SU-DHL-6 (cell line): Measurements from ENCODE around the gene LYZL2.
"Not testable (repeated sequence)": the region's sequence is repeated elsewhere in the genome, so short reads cannot be mapped to it uniquely, and the experiment has no call there.

ENCODE experiments used
- H2AFZ ChIP-seq: fragments of 200-600 bp; sonication (generic); 2 replicates; pipeline ENCODE4 v1.6.1; 2014; ENCODE audit warnings: low read depth, mild to moderate bottlenecking, moderate library complexity, mixed read lengths, antibody characterized with exemption, low read length; ENCODE audit not compliant: severe bottlenecking
- H3F3A ChIP-seq: fragments of 200-600 bp; shearing (Covaris generic); 2 replicates; pipeline ENCODE4 v1.6.0; 2016; ENCODE audit warnings: antibody characterized with exemption, mild to moderate bottlenecking; ENCODE audit not compliant: insufficient read depth
- H3K27ac ChIP-seq: fragments of 200-600 bp; sonication (generic); 2 replicates; pipeline ENCODE4 v1.5.1; 2016; ENCODE audit warnings: low read depth, mild to moderate bottlenecking, low read length, moderate library complexity, mixed read lengths
- H3K27me3 ChIP-seq: fragments of 200-600 bp; sonication (generic), shearing (Covaris generic); 2 replicates; pipeline ENCODE4 v1.6.0; 2014; ENCODE audit warnings: mild to moderate bottlenecking, low read length
- H3K36me3 ChIP-seq: fragments of 200-600 bp; sonication (generic); 2 replicates; pipeline ENCODE4 v1.6.1; 2014; ENCODE audit warnings: mild to moderate bottlenecking, low read length, mixed read lengths
- H3K4me2 ChIP-seq: fragments of 300-600, 200-600 bp; shearing (Covaris generic), sonication (generic); 2 replicates; pipeline ENCODE4 v1.6.0; 2014; ENCODE audit warnings: low read length, low read depth, mild to moderate bottlenecking; ENCODE audit not compliant: poor library complexity, severe bottlenecking
- H3K4me3 ChIP-seq: fragments of 200-600 bp; sonication (generic); 2 replicates; pipeline ENCODE4 v1.5.1; 2014; ENCODE audit warnings: antibody characterized with exemption, low read length, mild to moderate bottlenecking, mixed read lengths; ENCODE audit not compliant: insufficient read depth, poor library complexity, severe bottlenecking
- H3K79me2 ChIP-seq: fragments of 200-600 bp; sonication (generic); 2 replicates; pipeline ENCODE4 v1.6.1; 2014; ENCODE audit warnings: mild to moderate bottlenecking, low read length, moderate library complexity; ENCODE audit not compliant: insufficient read depth
- H3K9ac ChIP-seq: fragments of 200-600 bp; sonication (generic); 2 replicates; pipeline ENCODE4 v1.7.0; 2014; ENCODE audit warnings: mild to moderate bottlenecking, low read length
- H3K9me2 ChIP-seq: fragments of 200-600 bp; sonication (generic); replicated peaks from 2 replicates; pipeline ENCODE4 v1.6.1; 2014; ENCODE audit warnings: low read length; ENCODE audit not compliant: insufficient read depth
- H3K9me3 ChIP-seq: fragments of 200-600 bp; sonication (generic); 2 replicates; pipeline ENCODE4 v1.6.1; 2014; ENCODE audit warnings: low read length, mixed read lengths; ENCODE audit not compliant: insufficient read depth
- H4K20me1 ChIP-seq: fragments of 200-600 bp; sonication (generic); 2 replicates; pipeline ENCODE4 v1.6.1; 2014; ENCODE audit warnings: low read depth, mild to moderate bottlenecking, antibody characterized with exemption, low read length, moderate library complexity, mixed read lengths
- EZH2phosphoT487 ChIP-seq: fragments of 200-600 bp; sonication (generic), shearing (Covaris generic); conservative IDR thresholded peaks from 2 replicates; pipeline ENCODE4 v1.6.1; 2018; ENCODE audit warnings: mild to moderate bottlenecking, antibody characterized with exemption, low read length, moderate library complexity, mixed read lengths
- TF ChIP-seq, protein P1 (sequence below): fragments of 200-600 bp; sonication (generic); IDR thresholded peaks from one replicate; pipeline ENCODE4 v1.5.1; 2017; ENCODE audit warnings: antibody characterized with exemption, mild to moderate bottlenecking, low read length, moderate library complexity; ENCODE audit not compliant: insufficient read depth, poor library complexity, severe bottlenecking

LYZL2 gene

GRCh38 chr10:30619966-30620365 lies 9.6 kb downstream of the LYZL2 start:
- H3F3A ChIP-seq = no peaks in the 10 kb centered on the region
- no peaks in the 10 kb centered on the region for H3K9me2 ChIP-seq
- H3K79me2 ChIP-seq = no peaks in the 10 kb centered on the region
- H3K36me3 ChIP-seq = no peaks in the 10 kb centered on the region
- no peak overlapping the region for H2AFZ ChIP-seq
- H3K9ac ChIP-seq = no peak overlapping the region
- TF ChIP-seq, protein P1, sequence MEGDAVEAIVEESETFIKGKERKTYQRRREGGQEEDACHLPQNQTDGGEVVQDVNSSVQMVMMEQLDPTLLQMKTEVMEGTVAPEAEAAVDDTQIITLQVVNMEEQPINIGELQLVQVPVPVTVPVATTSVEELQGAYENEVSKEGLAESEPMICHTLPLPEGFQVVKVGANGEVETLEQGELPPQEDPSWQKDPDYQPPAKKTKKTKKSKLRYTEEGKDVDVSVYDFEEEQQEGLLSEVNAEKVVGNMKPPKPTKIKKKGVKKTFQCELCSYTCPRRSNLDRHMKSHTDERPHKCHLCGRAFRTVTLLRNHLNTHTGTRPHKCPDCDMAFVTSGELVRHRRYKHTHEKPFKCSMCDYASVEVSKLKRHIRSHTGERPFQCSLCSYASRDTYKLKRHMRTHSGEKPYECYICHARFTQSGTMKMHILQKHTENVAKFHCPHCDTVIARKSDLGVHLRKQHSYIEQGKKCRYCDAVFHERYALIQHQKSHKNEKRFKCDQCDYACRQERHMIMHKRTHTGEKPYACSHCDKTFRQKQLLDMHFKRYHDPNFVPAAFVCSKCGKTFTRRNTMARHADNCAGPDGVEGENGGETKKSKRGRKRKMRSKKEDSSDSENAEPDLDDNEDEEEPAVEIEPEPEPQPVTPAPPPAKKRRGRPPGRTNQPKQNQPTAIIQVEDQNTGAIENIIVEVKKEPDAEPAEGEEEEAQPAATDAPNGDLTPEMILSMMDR = no peak
- no peak for TF ChIP-seq EZH2phosphoT487
- H3K4me2 ChIP-seq = no peak overlapping the region
- H3K4me3 ChIP-seq = no peak overlapping the region
- H4K20me1 ChIP-seq = no peaks in the 10 kb centered on the region
- H3K27me3 ChIP-seq = no peaks in the 10 kb centered on the region
- H3K9me3 ChIP-seq = no peaks in the 10 kb centered on the region
- no peak overlapping the region for H3K27ac ChIP-seq

- no peaks in the 10 kb centered on the region for H3K36me3 ChIP-seq
- H4K20me1 ChIP-seq = no peaks in the 10 kb centered on the region
- no peak overlapping the region for H2AFZ ChIP-seq
- H3F3A ChIP-seq = no peaks in the 10 kb centered on the region
- no peak for TF ChIP-seq EZH2phosphoT487
- TF ChIP-seq, protein P1 = no peak
- no peak overlapping the region for H3K9ac ChIP-seq
- H3K27me3 ChIP-seq = no peaks in the 10 kb centered on the region
- H3K79me2 ChIP-seq = no peaks in the 10 kb centered on the region
- H3K4me3 ChIP-seq = no peak overlapping the region
- H3K9me3 ChIP-seq = no peaks in the 10 kb centered on the region
- H3K27ac ChIP-seq = no peak overlapping the region
- no peaks in the 10 kb centered on the region for H3K9me2 ChIP-seq
- no peak overlapping the region for H3K4me2 ChIP-seq
These were observed 12.5 kb downstream of the LYZL2 start for GRCh38 chr10:30617070-30617469.

DNA sequence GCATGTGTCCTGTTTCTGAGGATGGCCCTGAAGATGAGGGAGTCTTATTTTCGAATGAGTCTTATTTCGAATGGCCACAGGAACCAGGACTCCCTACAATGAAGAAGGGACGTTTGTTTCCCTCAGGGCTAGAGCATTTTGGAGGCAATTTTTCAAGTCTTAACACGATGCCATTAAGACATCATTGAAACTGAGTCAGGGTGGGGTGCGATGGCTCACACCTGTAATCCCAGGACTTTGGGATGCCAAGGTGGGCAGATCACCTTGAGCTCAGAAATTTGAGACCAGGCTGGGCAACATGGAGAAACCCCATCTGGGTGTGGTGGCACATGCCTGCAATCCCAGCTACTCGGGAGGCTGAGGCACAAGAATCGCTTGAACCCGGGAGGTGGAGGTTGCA lies 18.5 kb downstream of the LYZL2 start:
- not testable (repeated sequence) for H3K36me3 ChIP-seq, H3K27ac ChIP-seq, H3F3A ChIP-seq, H3K79me2 ChIP-seq, H3K9ac ChIP-seq, H3K4me2 ChIP-seq, H3K9me3 ChIP-seq, H3K27me3 ChIP-seq, H4K20me1 ChIP-seq, H3K4me3 ChIP-seq, H2AFZ ChIP-seq, H3K9me2 ChIP-seq

GRCh38 chr10:30607814-30608213 lies 21.7 kb downstream of the LYZL2 start:
- Histone ChIP-seq H4K20me1 (no peaks in the 10 kb centered on the region), H3F3A (no peaks in the 10 kb centered on the region), H3K9me2 (no peaks in the 10 kb centered on the region), H3K4me3 (no peak overlapping the region), H3K9ac (no peak overlapping the region), H3K27me3 (no peaks in the 10 kb centered on the region), H3K79me2 (no peaks in the 10 kb centered on the region), H3K27ac (no peak overlapping the region), H2AFZ (no peak overlapping the region), H3K36me3 (no peaks in the 10 kb centered on the region), H3K9me3 (no peaks in the 10 kb centered on the region), H3K4me2 (no peak overlapping the region)
- TF ChIP-seq, protein P1 = no peak
- TF ChIP-seq EZH2phosphoT487 = no peak
